Stimulated activated CD4-positive, alpha-beta T cell treated with anti-CD3 and anti-CD28 coated beads, Interleukin-15, amount 100 ng/mL, for 1 hour (primary cell): ENCODE results near the gene SAMD9.
"Not testable (repeated sequence)": the region's sequence is repeated elsewhere in the genome, so short reads cannot be mapped to it uniquely, and the experiment has no call there.

Source experiments
- DNase-seq, 2 donors: peaks; one replicate each; pipeline ENCODE4 v3.0.0-alpha.2; 2020; ENCODE audit warnings: low read depth in 1 of 2, low spot score in 1 of 2

The SAMD9 gene

DNA sequence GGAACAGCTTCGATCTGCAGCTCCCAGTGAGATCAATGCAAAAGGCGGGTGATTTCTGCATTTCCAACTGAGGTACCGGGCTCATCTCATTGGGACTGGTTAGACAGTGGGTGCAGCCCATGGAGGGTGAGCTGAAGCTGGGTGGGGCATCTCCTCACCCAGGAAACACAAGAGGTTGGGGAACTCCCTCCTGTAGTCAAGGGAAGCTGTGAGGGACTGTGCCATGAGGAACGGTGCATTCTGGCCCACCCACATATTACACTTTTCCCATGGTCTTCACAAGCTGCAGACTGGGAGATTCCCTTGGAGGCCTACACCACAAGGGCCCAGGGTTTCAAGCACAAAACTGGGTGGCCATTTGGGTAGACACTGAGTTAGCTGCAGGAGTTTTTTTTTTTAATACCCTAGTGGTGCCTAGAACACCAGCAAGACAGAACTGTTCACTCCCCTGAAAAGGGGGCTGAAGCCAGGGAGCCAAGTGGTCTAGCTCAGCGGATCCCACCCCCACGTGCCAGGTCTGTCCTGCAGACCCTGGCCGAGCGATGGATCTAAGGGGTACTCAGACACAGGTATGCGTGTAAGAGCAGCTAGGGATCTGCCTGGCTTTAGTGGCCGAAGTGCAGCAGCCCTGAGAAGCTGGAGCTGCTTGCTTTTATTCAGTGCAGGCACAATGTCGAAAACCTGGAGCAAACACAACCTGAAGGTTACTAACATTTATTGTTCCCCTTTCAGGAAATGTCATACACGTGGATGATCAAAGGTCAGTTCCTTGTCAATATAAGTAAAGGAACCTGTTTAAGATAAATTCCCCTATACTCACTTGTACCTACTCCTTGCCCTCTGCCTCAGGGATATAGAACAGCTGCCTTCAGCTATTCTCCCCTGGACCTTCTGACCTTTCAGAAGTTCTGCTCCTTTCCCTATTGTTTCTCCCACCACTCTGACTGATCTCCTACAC lies 3.1 kb upstream of the SAMD9 start:
- DNase-seq = no peak

DNA sequence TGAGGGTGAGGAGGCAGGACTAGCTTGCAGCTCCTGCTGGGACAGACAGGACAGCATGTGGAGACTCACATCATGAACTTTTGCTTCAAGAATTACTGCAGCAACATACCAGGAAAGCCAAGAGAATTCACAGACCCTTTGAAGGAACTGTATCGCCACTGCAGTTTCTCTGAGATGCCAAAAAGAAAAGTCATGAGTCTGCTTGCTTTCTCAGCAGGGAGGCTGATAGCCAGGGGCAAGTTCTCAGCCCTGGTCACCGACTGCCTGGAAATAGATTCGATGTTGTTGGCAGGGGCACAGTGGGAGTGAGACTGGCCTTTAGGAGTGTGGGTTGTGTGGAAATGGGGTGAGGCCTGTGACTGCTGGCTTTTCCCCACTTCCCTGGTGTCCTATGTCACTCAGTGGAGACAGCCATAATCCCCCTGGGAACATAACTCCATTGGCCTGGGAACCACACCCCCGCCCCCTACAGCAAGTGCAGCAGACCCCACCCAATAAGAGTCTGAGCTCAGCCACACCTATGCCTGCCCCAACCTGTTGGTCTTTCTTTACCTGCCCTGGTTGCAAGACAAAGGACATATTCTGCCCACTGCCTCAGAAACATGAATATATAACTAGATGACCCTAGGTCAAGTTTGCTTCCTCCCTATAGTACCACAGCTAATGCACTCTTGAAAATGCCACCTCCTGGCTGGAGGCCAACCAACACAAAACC lies 1.6 kb upstream of the SAMD9 start:
- no peak for DNase-seq

DNA sequence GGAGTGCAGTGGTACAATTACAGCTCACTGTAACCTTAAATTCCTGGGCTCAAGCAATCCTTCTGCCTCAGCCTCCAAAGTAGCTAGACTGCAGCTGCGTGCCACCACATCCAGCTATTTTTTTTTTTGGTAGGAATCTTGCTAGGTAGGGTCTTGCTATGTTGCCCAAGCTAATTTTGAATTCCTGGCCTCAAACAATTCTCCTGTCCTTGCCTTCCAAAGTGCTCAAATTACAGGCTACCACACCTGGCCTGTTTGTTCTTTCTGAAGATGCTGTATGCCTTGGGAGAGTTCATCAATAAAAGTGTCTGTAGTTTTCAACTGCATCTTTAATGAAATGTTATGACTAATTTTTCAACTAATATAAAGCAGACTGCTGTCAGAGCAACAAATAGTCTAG lies 452 bp downstream of the SAMD9 start:
- no peak for DNase-seq

DNA sequence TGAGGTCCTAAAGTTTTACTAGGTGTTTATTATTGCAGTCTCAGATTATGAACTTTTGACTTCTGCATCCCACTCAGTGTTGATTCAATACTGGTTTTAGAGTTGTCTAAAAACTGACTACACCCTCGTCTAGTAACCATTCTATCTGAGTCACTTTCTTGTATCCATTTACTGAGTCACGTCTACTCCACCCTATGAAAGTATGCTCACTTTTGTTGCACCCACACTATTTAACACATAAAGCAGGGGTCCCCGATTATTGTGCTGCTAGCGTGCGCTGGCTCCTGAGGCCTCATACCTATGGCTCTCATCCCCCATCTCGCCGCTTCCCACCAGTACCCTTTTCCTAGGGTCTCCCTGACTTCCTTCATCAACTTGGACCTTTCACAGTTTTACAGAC lies 2.0 kb downstream of the SAMD9 start:
- DNase-seq = no peak

DNA sequence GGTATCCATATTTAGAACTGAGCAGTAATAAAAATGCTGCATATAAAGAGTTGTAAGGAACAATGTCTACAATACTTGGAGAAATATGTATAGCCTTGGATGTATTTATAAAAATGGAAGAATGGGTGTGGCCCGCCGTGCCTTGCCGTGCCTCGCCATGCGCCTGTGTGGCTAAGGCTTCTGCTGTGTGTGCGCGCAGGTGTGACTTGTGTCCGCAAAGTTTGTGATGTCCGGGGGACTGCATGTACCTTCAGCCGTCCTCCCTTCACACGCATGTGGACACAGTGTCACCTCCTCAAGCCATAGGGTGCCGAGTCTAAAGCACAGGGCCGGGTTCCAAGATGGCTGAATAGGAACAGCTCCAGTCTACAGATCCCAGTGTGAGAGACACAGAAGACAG lies 9.8 kb downstream of the SAMD9 start:
- DNase-seq = no peak

DNA sequence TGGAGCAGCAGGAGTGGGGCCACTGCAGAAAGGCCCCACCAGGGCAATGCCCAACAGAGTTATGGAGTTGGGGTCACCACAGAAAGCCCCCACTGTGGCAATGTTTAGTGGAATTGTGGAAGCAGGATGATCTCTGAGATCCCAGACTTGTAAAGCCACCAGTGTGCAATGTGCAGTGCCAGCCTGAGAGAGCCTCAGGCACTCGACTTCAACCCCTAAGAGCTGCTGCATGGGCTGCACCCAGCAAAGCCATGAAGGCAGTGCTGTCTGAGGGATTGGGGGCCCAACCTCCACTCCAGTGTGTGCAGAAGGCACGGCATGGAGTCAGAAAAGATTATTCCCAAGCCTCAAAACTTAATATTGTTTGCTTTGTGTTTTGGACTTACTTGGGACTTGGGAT lies 20.4 kb downstream of the SAMD9 start:
- no peak for DNase-seq

DNA sequence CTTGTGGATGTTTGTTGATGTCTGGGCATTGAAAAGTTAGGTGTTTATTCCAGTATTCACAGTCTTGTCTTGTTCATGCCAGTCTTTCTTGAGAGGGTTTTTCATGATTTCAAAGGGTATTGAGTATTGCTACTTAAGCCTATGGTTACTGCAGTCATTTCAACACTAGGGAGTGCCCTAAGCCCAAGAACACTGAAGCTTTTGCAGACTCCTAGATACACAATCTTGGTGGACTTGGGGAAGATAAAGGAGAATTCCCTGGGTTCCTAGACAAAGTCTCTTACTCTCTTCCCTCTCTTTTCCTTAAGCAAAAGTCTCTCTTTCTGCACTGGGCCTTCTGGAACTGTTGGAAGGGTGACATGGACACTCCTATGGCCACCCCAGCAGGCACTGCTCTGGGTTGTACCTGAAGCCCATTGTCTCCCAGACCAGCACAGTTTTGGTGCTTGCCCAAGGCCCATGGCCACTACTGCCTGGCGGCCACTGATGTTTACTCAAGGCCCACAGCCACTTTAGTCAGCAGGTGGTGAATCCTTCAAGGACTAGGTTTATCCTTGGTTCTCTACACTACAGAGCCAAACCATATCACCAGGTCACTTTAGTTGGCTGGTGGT lies 24.9 kb downstream of the SAMD9 start:
- no peak for DNase-seq

DNA sequence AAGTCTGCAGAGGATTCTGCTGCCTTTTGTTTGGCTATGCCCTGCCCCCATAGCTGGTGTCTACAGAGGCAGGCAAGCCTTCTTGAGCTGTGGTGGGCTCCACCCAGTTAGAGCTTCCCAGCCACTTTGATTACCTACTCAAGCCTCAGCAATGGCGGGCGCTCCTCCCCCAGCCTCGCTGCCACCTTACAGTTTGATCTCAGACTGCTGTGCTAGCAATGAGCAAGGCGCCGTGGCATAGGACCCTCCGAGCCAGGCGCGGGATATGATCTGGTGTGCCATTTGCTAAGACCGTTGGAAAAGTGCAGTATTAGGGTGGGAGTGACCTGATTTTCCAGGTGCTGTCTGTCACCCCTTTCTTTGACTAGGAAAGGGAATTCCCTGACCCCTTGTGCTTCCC lies 44.4 kb downstream of the SAMD9 start:
- DNase-seq = not testable (repeated sequence)

DNA sequence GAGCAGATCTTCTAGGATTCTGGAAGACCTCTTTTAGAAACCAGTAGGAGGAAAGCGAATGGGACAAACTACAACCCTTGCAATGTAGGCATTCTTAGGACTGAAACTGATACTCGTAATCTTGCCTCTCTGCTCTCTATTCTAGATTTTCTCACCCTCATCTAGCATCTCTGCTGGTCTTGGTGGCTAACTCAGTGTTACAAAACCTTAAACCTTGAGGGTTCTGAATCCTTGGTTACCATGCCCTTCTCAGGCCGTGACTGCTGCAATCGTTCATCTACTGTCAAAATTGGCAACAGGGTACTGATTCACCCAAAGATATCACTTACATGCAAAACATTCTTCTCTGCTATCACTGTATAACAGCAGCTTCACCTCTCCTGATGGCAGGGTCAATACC lies 55.2 kb downstream of the SAMD9 start:
- DNase-seq = no peak

DNA sequence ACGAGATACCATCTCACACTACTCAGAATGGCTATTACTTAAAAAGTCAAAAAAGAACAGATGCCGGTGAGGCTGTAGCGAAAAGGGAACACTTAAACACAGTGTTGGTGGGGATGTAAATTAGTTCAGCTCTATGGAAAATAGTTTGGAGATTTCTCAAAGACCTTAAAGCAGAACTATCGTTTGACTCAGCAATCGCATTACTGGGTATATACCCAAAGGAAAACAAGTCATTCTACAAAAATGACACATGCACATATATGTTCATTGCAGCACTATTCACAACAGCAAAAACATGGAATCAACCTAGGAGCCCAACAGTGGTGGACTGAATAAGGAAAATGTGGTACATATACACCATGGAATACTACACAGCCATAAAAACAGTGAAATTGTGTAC lies 56.9 kb downstream of the SAMD9 start:
- DNase-seq = no peak

DNA sequence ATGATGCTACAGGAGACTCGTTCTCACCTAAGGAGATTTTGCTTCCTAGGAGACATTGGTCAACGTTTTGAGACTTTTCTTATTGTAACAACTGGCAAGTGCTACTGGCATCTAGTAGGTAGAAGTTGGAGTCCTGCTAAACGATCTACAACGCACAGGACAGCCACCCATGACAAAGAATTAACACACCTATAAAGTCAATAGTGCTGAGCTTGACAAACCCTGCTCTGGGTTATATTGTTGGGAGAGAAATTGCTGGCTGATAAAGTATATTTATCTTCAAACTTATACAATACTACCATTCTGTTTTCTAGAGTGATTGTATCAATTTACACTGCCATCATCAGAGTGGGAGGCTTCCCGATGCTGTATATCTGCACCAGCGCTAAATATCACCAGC lies 57.8 kb downstream of the SAMD9 start:
- DNase-seq = no peak

DNA sequence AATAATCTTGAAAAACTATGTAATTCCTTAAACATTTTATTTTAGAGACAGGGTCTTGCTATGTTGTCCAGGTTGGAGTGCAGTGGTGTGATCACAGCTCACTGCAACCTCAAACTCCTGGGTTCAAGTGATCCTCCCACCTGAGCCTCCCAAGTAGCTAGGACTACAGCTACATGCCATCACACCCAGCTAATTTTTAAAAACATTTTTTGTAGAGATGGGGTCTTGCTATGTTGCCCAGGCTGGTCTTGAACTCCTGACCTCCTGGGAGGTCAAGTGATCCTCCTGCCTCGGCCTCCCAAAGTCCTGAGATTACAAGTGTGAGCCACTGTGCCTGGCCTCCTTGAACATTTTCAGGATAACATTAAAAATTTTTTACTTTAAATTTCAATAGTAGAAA lies 61.2 kb downstream of the SAMD9 start:
- not testable (repeated sequence) for DNase-seq

DNA sequence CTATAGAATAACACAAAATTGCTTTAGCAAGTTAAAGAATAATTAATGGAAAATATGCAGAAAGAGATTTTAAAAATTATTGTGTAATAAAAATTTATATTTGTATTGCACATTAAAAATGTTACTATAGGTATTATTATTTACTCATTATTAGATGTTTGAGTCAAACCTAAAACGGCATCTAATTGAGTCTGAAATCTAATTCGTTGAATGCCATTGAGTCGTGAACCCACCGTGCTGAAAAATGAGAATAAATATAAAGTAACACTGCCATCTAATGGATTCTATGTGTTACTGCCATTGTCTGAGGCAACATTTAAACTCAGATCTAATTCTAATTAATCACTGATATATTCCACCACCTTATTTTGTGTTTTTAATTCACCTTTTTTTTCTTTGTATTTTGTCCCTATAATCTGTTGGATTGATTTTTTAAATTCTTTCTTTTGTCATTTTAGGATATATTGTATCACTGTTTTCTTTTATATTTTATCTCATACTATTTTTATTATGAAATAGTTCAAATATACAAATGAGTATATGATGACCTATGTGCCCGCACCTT lies 62.2 kb downstream of the SAMD9 start:
- DNase-seq = no peak

DNA sequence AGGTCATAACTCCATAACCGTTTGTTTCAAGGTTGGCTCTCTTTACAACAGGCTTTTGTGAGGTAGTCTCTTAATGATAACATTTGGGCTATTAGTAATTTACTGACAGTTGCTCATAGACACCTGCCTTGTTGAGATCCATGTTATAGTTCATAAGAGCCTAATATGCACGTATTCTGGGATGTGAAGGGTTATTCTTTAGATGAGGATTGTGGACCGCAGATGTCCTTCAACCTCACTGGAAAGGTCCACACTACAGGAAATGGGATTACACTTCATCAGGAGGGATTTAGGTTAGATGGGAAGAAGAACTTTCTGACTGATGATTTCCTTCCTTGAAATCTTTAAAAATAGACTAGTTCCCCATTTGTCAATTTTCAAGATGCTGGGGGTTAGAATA lies 62.8 kb downstream of the SAMD9 start:
- DNase-seq = no peak

DNA sequence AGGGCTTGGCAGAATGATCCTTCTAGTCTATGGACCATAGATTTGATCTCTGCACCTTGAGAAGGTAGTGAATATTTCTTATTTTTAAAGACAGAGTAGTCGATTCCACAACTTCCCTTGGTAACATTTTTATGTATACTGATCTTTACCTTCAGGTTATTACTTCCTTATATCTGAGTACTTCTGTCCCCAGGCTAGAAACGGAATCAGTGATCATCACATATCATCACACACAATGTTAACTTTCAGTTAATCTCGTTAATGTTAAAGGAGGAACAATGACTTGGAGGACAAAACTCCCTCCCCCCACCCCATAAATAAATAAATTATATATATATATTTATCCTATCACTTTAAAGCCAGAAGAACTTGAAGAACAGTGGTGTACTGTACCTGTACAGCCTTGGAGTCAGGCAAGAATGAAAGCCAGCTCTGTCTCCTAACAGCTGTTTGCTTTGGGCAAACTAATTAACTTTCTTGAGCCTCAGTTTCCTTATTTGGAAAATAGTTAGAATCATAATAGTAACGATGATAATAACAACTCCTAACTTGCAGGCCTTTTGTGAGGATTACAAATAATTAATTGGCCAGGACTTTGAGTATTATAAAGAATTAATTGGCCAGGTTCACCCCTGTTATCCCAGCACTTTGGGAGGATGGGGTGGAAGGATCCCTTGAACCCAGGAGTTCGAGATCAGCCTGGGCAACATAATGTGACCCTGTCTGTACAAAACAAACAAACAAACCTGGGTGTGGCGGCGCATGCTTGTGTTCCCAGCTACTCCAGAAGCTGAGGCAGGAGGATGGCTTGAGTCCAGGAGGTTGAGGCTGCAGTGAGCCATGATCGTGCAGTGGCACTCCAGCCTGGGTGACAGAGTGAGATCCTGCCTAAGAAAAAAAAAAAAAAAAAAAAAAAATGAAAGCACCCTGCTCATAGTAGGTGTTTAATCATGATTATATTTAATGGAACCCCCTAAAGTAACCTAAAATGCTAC lies 63.5 kb downstream of the SAMD9 start:
- no peak for DNase-seq

DNA sequence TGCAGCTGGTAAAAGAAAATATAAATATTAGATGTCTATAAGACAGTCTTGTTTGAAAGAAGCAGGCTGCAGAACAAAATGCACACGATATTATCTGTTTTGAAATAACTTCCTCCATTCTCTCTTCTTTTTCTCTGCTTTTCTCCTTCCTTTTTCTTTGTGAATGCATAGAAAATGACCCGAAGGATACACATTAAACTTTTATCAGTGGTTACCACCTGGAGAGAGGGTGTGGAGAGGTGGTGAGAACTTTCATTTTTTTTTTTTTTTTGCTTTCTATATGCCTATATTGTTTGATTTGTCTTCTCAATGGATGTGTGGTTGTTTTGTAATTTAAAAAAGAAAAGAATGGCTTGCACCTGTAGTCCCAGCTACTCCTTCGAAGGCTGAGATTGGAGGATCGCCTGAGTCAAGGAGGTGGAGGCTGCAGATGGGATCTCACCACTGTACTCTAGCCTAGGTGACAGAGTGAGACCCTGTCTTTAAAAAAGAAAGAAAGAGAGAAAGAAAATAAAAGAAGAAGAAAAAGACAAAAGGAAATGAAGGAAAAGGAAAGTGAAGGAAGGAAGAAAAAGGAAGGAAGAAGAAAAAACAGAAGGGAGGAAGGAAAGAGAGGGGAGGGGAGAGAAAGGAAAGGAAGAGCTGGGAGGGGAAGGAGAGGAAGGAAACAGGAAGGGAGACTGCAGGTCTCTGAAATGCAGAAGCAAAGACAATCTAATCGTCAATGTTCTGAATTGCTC lies 64.4 kb downstream of the SAMD9 start:
- no peak for DNase-seq

DNA sequence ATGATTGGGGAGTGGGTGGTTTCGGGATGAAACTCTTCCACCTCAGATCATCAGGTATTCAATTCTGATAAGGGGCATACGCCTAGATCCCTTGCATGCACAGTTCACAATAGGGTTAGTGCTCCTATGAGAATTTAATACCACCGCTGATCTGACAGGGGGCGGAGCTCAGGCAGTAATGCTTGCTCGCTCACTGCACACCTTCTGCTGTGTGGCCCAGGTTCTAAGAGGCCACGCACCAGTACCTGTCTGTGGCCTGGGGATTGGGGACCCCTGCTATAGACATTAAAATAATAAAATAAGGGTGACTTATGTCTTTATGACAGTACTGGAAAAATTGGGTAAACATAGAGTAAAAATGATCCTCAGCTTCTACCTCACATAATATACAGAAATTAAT lies 66.1 kb downstream of the SAMD9 start:
- no peak for DNase-seq
